ENCODE results near the gene SGTA.

The SGTA gene

DNA sequence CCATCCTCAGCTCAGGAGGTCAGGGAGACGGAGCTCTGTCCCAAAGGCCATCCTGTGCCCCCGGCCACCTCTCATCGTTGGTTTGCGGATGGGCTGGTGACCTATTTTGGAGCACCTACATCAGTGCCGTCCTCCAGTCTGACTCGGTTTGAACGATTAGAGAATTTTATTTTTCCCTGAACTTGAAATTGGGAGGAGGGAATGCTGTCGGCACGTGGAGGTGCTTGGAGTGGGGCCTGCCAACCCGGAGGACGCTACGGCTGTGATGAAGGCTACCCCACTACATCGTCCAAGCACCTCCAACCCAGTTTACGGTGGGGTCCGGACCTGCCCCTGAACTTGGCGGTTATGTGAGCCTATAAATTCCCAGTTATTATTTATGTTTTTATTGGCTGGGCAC lies 33.6 kb upstream of the SGTA start:
- TF ChIP-seq, protein P1, sequence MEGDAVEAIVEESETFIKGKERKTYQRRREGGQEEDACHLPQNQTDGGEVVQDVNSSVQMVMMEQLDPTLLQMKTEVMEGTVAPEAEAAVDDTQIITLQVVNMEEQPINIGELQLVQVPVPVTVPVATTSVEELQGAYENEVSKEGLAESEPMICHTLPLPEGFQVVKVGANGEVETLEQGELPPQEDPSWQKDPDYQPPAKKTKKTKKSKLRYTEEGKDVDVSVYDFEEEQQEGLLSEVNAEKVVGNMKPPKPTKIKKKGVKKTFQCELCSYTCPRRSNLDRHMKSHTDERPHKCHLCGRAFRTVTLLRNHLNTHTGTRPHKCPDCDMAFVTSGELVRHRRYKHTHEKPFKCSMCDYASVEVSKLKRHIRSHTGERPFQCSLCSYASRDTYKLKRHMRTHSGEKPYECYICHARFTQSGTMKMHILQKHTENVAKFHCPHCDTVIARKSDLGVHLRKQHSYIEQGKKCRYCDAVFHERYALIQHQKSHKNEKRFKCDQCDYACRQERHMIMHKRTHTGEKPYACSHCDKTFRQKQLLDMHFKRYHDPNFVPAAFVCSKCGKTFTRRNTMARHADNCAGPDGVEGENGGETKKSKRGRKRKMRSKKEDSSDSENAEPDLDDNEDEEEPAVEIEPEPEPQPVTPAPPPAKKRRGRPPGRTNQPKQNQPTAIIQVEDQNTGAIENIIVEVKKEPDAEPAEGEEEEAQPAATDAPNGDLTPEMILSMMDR (IDR thresholded peaks at IDR 0.05; ENCODE audit: poor library complexity, severe bottlenecking), result no peak
- Histone ChIP-seq H3K36me3 (ENCODE audit: low read depth) (no peaks in the 10 kb centered on the region), H3K9me3 (ENCODE audit: severe bottlenecking) (no peaks in the 10 kb centered on the region), H3K27me3 (ENCODE audit: insufficient read depth, poor library complexity, severe bottlenecking) (no peaks in the 10 kb centered on the region), H3K4me3 (ENCODE audit: severe bottlenecking) (no peak overlapping the region), H3K4me1 (ENCODE audit: insufficient read depth, poor library complexity, severe bottlenecking) (no peaks in the 10 kb centered on the region), H3K27ac (ENCODE audit: poor library complexity, severe bottlenecking) (no peak overlapping the region)
- no peak for ATAC-seq (ENCODE audit: low read depth)
- DNase-seq (ENCODE audit: low spot score), result no peak

DNA sequence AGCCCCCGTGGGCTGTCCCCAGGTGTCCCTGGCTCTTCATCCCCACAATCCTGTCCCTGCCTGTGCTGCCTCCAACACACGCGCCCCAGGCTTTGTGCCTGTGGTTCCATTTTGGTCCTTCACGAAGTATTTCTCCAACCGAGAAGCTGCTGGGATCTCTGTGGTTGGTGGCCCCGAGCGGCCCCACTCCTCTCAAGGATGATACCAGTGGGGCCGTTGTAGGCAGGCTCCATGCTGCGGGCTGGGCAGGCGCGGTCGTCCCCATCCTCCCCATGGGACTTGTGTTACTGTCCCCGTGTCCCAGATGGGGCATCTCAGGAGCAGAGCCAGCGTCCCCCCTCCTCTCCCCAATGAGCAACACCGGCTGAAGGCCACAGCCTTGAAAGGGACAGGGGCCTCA lies 32.9 kb upstream of the SGTA start:
- no peak overlapping the region for H3K27ac ChIP-seq (ENCODE audit: poor library complexity, severe bottlenecking)
- DNase-seq (ENCODE audit: low spot score), result no peak
- TF ChIP-seq, protein P1 (IDR thresholded peaks at IDR 0.05; ENCODE audit: poor library complexity, severe bottlenecking), result no peak
- no peaks in the 10 kb centered on the region for H3K27me3 ChIP-seq (ENCODE audit: insufficient read depth, poor library complexity, severe bottlenecking)
- no peak for ATAC-seq (ENCODE audit: low read depth)
- H3K9me3 ChIP-seq (ENCODE audit: severe bottlenecking), result no peaks in the 10 kb centered on the region
- H3K36me3 ChIP-seq (ENCODE audit: low read depth), result 0 out of 2 replicates have a peak, but pooled peaks cover 3% of the 10 kb centered on the region
- no peak overlapping the region for H3K4me3 ChIP-seq (ENCODE audit: severe bottlenecking)
- no peaks in the 10 kb centered on the region for H3K4me1 ChIP-seq (ENCODE audit: insufficient read depth, poor library complexity, severe bottlenecking)

DNA sequence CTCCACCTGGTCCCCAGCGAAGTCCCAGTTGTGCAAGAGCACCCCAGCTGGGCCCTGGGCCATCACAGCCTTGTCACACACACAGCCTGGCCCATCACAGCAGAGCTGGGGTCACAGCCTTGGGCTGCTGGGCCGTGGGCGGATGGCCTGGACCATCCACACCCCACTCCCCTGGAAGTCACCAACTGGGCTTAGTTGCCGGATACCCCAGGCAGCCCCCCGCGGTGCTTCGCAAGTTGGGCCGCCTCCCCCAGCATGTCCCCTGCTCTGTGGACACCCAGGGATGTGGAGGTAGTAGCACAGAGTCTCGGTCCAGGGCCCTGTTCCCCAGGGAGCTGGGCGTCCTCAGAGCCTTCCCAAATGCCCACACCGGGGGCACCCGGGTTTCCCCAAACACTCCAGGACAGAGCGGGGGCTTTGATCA lies 32.1 kb upstream of the SGTA start:
- 0 out of 2 replicates have a peak, but pooled peaks cover 5% of the 10 kb centered on the region for H3K36me3 ChIP-seq (ENCODE audit: low read depth)
- DNase-seq (ENCODE audit: low spot score), result no peak
- no peaks in the 10 kb centered on the region for H3K4me1 ChIP-seq (ENCODE audit: insufficient read depth, poor library complexity, severe bottlenecking)
- H3K27me3 ChIP-seq (ENCODE audit: insufficient read depth, poor library complexity, severe bottlenecking), result no peaks in the 10 kb centered on the region
- no peak for ATAC-seq (ENCODE audit: low read depth)
- TF ChIP-seq, protein P1 (IDR thresholded peaks at IDR 0.05; ENCODE audit: poor library complexity, severe bottlenecking), result no peak
- H3K9me3 ChIP-seq (ENCODE audit: severe bottlenecking), result no peaks in the 10 kb centered on the region
- no peak overlapping the region for H3K27ac ChIP-seq (ENCODE audit: poor library complexity, severe bottlenecking)
- H3K4me3 ChIP-seq (ENCODE audit: severe bottlenecking), result no peak overlapping the region

DNA sequence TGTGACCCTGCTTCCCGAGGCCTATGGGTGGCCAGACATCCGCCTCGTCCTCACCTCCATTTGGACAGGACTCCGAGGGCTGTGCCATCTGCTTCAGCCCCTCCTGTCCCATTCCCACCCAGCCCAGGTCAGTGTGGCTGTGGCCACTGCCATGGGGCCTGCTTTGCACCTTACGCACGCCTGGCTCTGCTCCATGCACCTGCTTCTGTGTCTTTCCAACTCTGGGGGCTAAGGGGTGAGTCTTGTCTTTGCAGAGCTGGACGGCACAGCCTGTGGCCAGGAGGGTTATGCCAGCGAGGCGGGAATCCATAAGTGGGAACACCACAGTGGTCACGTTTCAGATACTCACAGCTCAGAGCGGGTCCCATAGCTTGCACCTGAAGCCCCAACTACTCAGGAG lies 31.4 kb upstream of the SGTA start:
- ATAC-seq (ENCODE audit: low read depth) (no peak), DNase-seq (ENCODE audit: low spot score) (no peak)
- H3K9me3 ChIP-seq (ENCODE audit: severe bottlenecking), result no peaks in the 10 kb centered on the region
- H3K4me3 ChIP-seq (ENCODE audit: severe bottlenecking), result no peak overlapping the region
- no peaks in the 10 kb centered on the region for H3K4me1 ChIP-seq (ENCODE audit: insufficient read depth, poor library complexity, severe bottlenecking)
- no peaks in the 10 kb centered on the region for H3K27me3 ChIP-seq (ENCODE audit: insufficient read depth, poor library complexity, severe bottlenecking)
- no peak overlapping the region for H3K27ac ChIP-seq (ENCODE audit: poor library complexity, severe bottlenecking)
- TF ChIP-seq, protein P1 (IDR thresholded peaks at IDR 0.05; ENCODE audit: poor library complexity, severe bottlenecking), result no peak
- H3K36me3 ChIP-seq (ENCODE audit: low read depth), result peaks cover 7% of the 10 kb centered on the region; the same call in 1 of the 2 replicates

DNA sequence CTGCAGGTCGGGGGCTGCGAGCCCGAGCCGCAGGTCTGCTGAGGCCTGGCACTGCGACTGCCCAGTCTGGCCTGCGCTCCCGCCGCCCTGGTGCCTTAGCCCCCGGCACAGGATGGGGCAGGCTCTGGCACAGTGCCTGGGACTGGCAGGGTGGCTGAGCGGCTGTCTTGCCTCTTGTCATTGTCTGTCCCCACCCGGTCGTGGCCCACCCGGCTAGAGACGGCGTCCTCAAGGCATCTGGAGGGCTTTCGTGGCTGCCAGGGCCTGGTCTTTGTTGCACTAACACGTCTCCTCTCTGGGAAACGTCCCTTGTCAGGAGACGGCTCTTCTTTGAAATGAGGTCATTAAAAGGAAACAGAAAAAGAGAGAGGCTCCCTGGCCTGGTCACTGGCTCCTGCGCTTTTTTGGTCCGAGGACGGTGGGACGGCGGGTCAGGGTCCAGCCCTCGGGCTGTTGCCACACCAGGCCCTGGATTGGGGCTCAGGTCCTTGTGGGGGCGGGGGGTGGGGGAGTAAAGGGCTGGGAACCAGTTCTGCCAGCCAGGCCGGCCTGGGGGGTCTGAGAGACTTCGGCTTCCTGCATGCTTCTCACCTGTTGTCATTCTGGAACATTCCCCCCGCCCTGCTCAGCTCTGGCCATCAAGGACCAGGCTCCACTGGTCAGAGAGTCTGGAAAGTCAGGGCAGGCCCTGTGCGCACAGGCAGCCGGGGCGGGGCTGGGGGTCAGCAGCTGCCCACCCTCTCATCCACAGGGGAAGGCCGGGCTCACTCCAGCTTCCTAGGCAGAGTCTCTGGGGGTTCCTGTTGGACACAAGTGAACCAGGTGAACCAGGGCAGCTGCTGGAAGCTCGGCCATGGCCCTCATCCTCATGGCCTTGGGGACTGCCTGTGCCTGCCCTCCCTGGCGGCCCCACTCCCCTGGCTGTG lies 30.4 kb upstream of the SGTA start:
- H3K27me3 ChIP-seq (ENCODE audit: insufficient read depth, poor library complexity, severe bottlenecking), result no peaks in the 10 kb centered on the region
- no peak overlapping the region for H3K4me3 ChIP-seq (ENCODE audit: severe bottlenecking)
- TF ChIP-seq, protein P1 (IDR thresholded peaks at IDR 0.05; ENCODE audit: poor library complexity, severe bottlenecking), result no peak
- no peak overlapping the region for H3K27ac ChIP-seq (ENCODE audit: poor library complexity, severe bottlenecking)
- H3K36me3 ChIP-seq (ENCODE audit: low read depth), result peaks cover 16% of the 10 kb centered on the region
- DNase-seq (ENCODE audit: low spot score), result no peak
- H3K4me1 ChIP-seq (ENCODE audit: insufficient read depth, poor library complexity, severe bottlenecking), result no peaks in the 10 kb centered on the region
- no peaks in the 10 kb centered on the region for H3K9me3 ChIP-seq (ENCODE audit: severe bottlenecking)
- ATAC-seq (ENCODE audit: low read depth), result no peak

Measured in RWPE2 (cell line).